ENCODE data around the gene CNGA3.
A peak's percentile ranks its signal among the peaks of the same experiment; 100 is the strongest.

Gene CNGA3

GRCh38 chr2:98310010-98310409 is 36.2 kb upstream of the CNGA3 start:
- Mint-ChIP-seq H3K36me3 (ENCODE audit: low read depth) (no peaks in the 10 kb centered on the region), H3K27ac (no peak overlapping the region), H3K9me3 (no peaks in the 10 kb centered on the region), H3K4me1 (no peaks in the 10 kb centered on the region), H3K4me3 (no peak overlapping the region), H3K27me3 (ENCODE audit: low read depth, poor library complexity) (peaks cover 22% of the 10 kb centered on the region)
- no peak for TF ChIP-seq CTCF (IDR thresholded peaks at IDR 0.05)
- no peak for DNase-seq

- Mint-ChIP-seq H3K36me3 (ENCODE audit: low read depth) (no peaks in the 10 kb centered on the region), H3K4me3 (no peak overlapping the region), H3K27me3 (ENCODE audit: low read depth, poor library complexity) (peaks cover 14% of the 10 kb centered on the region), H3K4me1 (no peaks in the 10 kb centered on the region), H3K9me3 (no peaks in the 10 kb centered on the region), H3K27ac (no peak overlapping the region)
- TF ChIP-seq CTCF (IDR thresholded peaks at IDR 0.05): no peak
- no peak for DNase-seq
Observed at GRCh38 chr2:98311090-98311489, 35.2 kb upstream of the CNGA3 start.

DNA sequence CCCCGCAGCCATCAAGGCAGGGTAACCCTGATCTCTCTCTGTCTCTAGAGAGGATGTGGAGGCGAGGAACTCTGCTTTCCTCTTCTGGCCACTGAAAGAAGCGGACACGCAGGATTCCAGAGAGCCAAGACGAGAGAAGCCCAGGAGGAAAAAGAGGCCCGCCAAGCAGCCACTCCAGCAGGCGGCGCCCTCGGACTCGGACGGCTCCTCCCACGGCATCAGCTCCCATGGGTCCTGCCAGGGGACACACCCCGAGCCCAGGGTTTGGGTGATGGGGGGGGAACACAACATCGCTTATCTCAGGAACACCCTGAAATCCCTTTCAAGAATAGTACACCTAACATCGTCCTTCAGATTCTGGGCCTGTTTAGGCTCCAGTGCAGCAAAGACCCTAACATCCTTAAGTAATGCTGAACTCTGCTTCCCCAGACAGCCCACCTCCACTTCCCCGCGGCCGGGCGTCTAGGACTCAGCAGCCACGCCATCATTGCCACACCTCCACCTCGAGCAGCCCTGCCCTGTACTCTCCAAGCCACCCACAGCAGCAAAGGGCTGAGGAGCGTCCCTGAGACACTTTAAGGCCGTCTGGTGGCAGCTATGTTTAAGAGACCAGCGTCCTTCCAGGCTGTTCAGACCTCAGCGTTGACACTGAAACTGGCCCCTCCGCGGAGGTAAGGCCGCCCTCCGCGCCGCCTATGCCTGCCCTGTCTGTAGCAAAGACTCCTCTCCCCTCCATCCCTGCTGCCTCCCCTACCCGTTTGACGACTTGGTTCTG is 34.3 kb upstream of the CNGA3 start:
- Mint-ChIP-seq H3K4me1 (no peaks in the 10 kb centered on the region), H3K27me3 (ENCODE audit: low read depth, poor library complexity) (peaks cover 10% of the 10 kb centered on the region), H3K36me3 (ENCODE audit: low read depth) (no peaks in the 10 kb centered on the region), H3K9me3 (no peaks in the 10 kb centered on the region), H3K27ac (peak overlapping the region; percentile 50), H3K4me3 (no peak overlapping the region)
- no peak for DNase-seq
- no peak for TF ChIP-seq CTCF (IDR thresholded peaks at IDR 0.05)

DNA sequence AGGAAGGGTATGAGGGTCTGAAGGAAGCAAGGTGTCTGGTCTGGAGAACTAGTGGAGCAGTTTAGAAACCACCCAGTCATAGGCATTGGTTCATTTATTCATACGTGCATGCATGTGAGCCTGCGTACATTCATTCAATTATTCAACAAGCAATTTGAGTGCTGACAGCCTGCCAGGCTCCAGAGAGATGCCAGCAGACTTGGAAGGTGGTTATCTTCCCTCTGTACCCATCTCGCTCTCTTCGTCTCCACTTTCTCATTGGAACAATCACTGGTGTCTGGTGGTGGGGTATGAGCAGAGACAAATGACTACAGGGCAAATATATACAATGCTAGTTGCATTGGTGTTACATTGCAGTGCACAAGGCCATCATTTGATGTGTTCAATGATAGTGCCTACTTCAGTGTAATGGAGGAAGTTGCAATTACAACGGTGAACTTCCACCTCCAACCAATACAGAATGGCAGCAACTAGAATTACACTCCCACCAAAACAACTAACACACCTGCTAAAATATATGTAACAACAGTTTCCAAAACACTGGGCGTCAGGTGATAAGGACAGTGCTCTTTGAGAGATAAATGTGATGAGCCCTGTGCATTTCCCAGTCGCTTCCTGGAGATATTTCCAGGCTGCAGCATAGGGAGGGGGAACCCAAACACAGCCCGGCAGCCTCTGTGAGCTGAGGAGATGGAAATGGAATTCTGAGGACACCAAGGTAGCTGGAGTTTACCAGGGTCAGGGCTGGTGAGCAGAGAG is 32.6 kb upstream of the CNGA3 start:
- Mint-ChIP-seq H3K4me3 (no peak overlapping the region), H3K36me3 (ENCODE audit: low read depth) (no peaks in the 10 kb centered on the region), H3K9me3 (peaks cover 8% of the 10 kb centered on the region), H3K27ac (no peak overlapping the region), H3K27me3 (ENCODE audit: low read depth, poor library complexity) (peaks cover 10% of the 10 kb centered on the region), H3K4me1 (no peaks in the 10 kb centered on the region)
- no peak for TF ChIP-seq CTCF (IDR thresholded peaks at IDR 0.05)
- no peak for DNase-seq

DNA sequence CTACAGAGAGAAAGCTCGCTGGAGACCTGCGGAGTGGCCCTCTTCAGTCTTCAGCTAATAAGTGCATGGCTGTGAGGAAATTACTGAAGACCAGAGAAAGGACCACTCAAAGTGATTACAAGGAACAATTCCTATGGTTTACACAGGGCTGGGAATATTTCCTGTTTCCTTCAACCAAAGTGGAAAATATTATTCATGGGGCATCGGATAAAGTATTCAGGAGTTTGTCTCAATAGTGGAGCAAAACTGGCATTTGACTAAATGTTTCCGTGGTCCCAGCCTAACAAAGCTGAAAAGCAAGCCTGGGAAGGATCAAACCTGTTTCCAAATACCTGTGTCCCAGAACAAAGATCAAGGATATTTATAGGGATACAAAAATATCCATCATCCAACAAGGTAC is 32.0 kb upstream of the CNGA3 start:
- Mint-ChIP-seq H3K4me1 (no peaks in the 10 kb centered on the region), H3K27ac (no peak overlapping the region), H3K36me3 (ENCODE audit: low read depth) (no peaks in the 10 kb centered on the region), H3K27me3 (ENCODE audit: low read depth, poor library complexity) (peaks cover 10% of the 10 kb centered on the region), H3K4me3 (no peak overlapping the region), H3K9me3 (peaks cover 13% of the 10 kb centered on the region)
- TF ChIP-seq CTCF (IDR thresholded peaks at IDR 0.05): no peak
- DNase-seq: no peak
